IPS-NIHi11 (cell line): ENCODE measurements around the gene NUDT11.
"Not testable (repeated sequence)": the region's sequence is repeated elsewhere in the genome, so short reads cannot be mapped to it uniquely, and the experiment has no call there.

ENCODE experiments used
- DNase-seq: peaks from one replicate; pipeline ENCODE4 v3.0.0; 2012; ENCODE audit warnings: mixed read lengths, low spot score

Gene NUDT11

DNA sequence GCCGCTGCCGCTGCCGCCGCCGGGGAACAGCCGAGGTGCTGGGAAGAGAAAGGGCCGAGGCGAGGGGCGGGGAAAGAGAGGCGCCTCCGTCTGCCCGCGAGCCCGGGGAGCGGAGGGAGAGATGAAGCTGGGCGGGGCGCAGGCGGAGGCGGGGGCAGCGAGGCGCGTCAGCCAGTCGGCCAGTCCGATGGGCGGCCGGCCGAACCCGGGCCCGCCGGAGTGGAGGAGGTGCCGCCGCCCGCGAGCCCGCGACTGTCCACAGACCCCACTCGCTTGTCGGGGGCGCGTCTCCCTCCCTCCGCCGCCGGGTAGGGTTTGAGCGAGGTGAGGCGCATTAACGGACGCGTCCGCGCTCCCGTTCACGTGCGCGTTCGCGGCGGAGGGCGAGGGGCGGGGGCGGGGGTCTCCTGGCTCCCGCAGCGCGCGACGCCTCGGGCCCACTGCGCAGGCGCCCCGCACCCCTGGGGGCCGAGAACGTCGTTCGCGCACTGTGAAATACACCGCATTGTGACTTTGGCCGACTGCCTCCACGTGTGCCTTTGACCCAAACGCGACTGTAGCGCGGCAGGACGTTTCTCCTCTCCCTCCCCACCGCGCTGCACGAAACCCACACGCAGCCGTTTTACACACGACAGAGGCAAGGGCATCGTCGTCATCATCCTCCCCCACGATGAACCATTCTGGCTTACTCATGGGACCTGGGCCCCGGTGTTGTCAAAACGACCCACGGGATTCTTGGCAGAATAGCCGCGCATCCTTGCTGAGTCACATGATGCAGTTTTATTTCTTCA, at the start of gene NUDT11:
TSS of gene NUDT11 (minus strand) at position 92 of the 791 bp plus-strand sequence. CDS start 148 bp downstream, outside the sequence.
- peak; percentile 76 for DNase-seq

- DNase-seq, result no peak
Measured at GRCh38 chrX:51520393-51520792, 24.0 kb upstream of the NUDT11 start.

DNA sequence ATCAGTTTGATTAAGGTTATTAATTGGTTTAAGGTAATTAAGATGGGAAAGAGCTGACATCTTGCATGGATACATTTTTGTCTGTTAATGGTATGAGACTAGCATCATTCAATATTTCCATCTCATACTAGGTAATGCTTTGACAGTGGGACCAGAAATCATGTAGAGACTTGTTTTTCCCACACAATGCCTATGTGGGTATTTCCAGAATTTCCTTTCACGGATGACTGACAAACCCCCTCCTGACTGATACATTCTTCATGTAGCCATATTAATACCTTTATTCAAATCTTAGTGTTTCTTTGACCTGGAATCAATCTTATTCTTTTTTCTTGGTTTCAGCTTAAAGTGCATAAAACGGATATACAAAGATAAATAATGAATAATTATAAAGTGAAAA, 22.7 kb upstream of the NUDT11 start:
- not testable (repeated sequence) for DNase-seq

GRCh38 chrX:51507551-51507950, 11.2 kb upstream of the NUDT11 start:
- no peak for DNase-seq

DNA sequence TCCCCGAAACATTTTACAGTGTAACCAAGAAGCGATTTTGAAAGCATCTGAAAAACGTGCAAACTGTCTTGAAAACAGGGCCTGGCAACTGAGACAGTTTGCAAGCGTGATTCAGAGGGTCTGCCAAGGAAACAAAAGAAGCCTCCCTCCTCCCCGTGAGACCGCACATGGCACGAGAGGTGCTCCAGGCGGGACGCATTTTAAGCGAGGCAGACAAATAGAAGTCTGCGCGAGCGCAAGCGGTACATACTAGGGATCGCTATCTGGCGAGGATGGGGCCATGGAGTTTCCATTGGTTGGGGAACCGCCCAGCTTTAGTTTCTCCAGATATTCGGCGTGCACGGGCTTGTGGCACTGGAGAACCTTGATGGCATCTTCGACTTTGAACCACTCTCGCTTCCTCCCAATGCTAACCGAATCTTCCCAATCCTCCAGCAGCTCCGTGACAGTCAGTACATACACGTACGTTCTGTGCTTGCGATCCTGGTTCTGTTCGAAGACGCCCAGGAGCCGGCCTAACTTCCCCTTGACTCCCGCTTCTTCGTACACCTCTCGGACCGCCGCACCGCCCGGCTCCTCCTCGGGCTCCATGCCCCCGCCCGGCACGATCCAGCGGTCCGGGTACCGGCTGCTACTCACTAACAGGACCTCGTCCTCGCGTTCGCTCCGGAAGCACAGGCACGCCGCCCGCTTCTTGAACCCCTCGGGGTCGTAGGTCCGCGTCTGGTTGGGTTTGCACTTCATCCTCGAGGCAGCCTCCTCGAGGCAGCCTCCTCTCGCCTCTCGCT, 497 bp downstream of the NUDT11 start:
- not testable (repeated sequence) for DNase-seq

DNA sequence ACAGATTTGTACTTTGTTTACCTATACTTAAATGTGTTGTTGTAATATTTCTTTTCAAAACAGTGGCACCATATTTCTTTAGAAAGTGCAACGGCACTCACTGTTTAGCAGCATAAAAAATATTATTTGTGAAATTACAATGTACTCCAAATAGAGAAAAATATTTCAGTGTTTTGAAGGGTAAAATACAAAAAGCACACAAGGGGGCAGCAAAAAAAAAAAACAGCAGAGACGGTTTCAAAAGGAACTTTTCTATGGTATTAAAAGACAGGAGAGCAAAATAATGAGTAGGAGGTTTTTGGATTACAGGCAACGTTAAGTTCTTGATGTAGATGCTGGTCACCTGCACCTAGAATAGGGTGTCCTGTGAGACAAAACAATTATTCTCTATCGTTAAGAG, 2.0 kb downstream of the NUDT11 start:
- no peak for DNase-seq

- no peak for DNase-seq
Measured at GRCh38 chrX:51487960-51488267, 8.5 kb downstream of the NUDT11 start.

DNA sequence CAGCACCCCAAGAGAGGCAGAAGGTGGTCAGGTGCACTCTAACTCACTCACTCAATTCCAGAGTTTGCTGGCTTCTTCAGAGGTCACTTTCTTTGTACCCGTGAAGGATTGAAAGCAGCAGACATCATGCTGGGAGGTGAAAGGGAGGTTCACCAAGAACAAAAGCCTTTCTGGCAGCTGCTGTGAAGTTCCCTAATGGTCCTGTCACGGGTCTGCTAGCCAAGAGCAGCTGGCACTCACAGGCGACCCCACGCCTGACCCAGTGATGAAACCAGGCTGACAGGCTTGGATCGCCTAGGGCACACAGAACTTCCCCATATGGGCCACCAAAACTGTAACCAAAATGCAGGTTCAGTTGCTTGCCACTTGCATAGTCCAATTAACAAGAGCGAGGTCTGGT, 11.8 kb downstream of the NUDT11 start:
- no peak for DNase-seq

DNA sequence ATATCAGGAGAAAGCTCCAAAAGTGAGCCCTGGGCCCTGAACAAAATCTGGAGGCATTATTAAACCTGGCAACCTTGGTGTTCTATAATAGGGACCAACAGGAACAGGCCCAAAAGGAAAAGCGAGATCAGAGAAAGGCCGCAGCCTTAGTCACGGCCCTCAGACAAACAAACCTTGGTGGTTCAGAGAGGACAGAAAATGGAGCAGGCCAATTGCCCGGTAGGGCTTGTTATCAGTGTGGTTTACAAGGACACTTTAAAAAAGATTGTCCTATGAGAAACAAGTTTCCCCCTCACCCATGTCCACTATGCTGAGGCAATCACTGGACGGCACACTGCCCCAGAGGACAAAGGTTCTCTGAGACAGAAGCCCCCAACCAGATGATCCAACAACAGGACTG, 14.0 kb downstream of the NUDT11 start:
- DNase-seq, result not testable (repeated sequence)

DNA sequence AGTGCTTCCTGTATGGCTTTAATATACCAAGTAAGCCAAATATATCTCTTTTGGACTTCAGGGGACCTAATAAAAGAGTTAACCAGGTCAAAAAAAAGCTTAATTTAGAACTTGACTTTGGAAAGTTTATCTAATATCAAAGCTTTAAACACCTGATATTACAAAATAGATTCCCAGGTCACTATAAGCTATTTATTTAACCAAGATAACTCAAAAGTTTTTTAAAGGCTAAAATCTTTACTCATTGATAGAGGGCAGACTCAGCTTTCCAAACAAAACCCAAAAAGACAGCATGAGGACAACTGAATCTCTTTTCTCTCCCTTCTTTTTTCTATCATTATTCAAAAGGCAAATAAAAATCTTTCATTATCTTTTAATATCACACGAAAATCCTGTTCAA, 19.5 kb downstream of the NUDT11 start:
- no peak for DNase-seq

DNA sequence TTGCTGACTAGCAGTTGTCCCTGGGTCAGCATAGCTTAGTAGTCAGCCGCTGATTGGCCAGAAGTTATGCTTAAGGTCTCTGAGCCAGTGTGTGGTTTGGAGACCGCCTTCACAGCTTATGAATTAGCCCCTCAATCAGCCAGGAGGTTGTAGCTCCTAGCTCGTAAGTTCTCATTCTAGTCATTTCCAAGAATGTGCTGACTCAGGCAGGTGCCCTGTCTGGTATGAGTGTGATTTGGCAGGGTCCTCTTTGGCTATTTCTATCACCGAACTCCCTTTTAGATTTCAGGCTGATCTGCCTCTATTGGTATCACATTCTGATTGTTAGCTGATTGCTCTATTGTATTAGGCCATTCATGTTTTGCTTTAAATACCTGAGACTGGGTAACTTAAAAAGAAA, 33.1 kb downstream of the NUDT11 start:
- DNase-seq, result no peak

- no peak for DNase-seq
Measured at GRCh38 chrX:51461053-51462044, 35.0 kb downstream of the NUDT11 start.

- DNase-seq, result no peak
Measured at GRCh38 chrX:51459125-51459524, 37.3 kb downstream of the NUDT11 start.

DNA sequence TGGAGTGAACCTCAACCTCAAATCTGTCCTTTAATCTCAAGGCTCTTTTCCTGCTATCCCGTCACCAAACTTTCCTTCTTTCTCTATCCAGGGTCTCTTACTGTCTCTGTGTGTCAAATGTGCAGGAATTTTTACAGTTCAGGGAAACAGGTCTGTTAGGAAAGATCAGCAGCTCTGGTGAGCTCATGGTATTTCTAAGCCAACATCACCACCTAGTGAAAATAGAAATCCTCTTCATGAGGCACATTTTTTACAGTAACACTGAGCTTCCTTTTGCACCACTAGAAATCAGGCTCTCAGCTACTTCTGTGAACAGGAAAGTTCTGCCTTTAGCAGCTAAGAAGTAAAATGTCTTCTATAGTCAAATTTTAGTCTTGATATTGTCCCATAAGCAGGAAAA, 39.6 kb downstream of the NUDT11 start:
- DNase-seq, result no peak

DNA sequence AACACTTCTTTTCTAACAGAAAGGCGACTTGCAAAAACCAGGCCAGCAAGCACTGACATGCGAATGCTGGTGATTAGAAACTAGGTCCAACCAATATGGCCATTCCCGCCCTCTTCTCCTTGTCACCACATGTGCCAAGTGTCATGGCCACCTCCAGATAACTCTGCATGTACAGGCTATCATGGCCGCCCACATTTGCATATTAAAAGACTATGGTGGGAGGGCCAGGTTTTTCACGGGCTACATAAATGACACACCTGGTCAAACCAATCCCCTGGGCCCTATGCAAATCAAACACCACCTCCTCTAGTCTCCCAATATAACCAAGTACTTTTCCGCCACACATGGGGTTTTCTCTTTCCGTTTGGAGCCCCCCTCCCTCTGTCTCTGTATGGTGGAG, 40.1 kb downstream of the NUDT11 start:
- peak; percentile 2 for DNase-seq

GRCh38 chrX:51440365-51440764, 56.0 kb downstream of the NUDT11 start:
- no peak for DNase-seq
